ENCODE measurements around the gene COL2A1.

GRCh38 chr12:48027183-48028002 lies 23.1 kb upstream of the COL2A1 start:
- TF ChIP-seq CTCF (IDR thresholded peaks at IDR 0.05; ENCODE audit: insufficient read depth, low read length, poor library complexity, severe bottlenecking) (no peak), EZH2phosphoT487 (conservative IDR thresholded peaks at IDR 0.05; ENCODE audit: low read length) (no peak)
